IMR-90 (cell line): Measurements from ENCODE around the gene SOX4.

ENCODE experiments used
- BHLHE40 ChIP-seq: fragments of 150-350 bp; IDR thresholded peaks from 2 replicates; pipeline ENCODE4 v1.6.1; 2016; ENCODE audit warnings: mild to moderate bottlenecking, low read depth, low read length
- CEBPB ChIP-seq: IDR thresholded peaks from 2 replicates; pipeline ENCODE4 v1.6.1; 2012; ENCODE audit warnings: low read depth, low read length, improper control_type of control experiment
- CHD1 ChIP-seq: IDR thresholded peaks from 2 replicates; pipeline ENCODE4 v1.6.1; 2012; ENCODE audit warnings: low read depth, low read length, improper control_type of control experiment
- FOS ChIP-seq: fragments of 150-350 bp; IDR thresholded peaks from 2 replicates; pipeline ENCODE4 v1.6.1; 2016; ENCODE audit warnings: low read depth, low read length
- MAFK ChIP-seq: IDR thresholded peaks from 2 replicates; pipeline ENCODE4 v1.6.1; 2012; ENCODE audit warnings: low read depth, low read length, improper control_type of control experiment
- POLR2A ChIP-seq: IDR thresholded peaks from 2 replicates; pipeline ENCODE4 v1.6.1; 2012; ENCODE audit warnings: mild to moderate bottlenecking, low read depth, low read length
- RAD21 ChIP-seq: IDR thresholded peaks from 2 replicates; pipeline ENCODE4 v1.6.1; 2012; ENCODE audit warnings: low read length, improper control_type of control experiment
- RCOR1 ChIP-seq: IDR thresholded peaks from 2 replicates; pipeline ENCODE4 v1.6.1; 2012; ENCODE audit warnings: mild to moderate bottlenecking, low read length, improper control_type of control experiment; ENCODE audit not compliant: insufficient replicate concordance
- RFX5 ChIP-seq: IDR thresholded peaks from 2 replicates; pipeline ENCODE4 v1.8.0; 2012; ENCODE audit warnings: low read depth, mild to moderate bottlenecking, low read length, moderate library complexity
- SMC3 ChIP-seq: fragments of 150-350 bp; IDR thresholded peaks from 2 replicates; pipeline ENCODE4 v1.6.1; 2016; ENCODE audit warnings: low read depth, mild to moderate bottlenecking, antibody characterized with exemption, low read length, moderate library complexity
- USF2 ChIP-seq: fragments of 150-350 bp; IDR thresholded peaks from 2 replicates; pipeline ENCODE4 v1.6.1; 2017; ENCODE audit warnings: mild to moderate bottlenecking, antibody characterized with exemption, low read length, low read depth
- TF ChIP-seq, protein P1 (sequence below): conservative IDR thresholded peaks from 2 replicates; pipeline ENCODE4 v1.5.1; 2012; ENCODE audit warnings: mild to moderate bottlenecking, low read depth, low read length, improper control_type of control experiment
- TF ChIP-seq, protein P2 (sequence below): fragments of 150-350 bp; IDR thresholded peaks from 2 replicates; pipeline ENCODE4 v1.6.1; 2016; ENCODE audit warnings: low read depth, mild to moderate bottlenecking, low read length, moderate library complexity, borderline replicate concordance

DNA sequence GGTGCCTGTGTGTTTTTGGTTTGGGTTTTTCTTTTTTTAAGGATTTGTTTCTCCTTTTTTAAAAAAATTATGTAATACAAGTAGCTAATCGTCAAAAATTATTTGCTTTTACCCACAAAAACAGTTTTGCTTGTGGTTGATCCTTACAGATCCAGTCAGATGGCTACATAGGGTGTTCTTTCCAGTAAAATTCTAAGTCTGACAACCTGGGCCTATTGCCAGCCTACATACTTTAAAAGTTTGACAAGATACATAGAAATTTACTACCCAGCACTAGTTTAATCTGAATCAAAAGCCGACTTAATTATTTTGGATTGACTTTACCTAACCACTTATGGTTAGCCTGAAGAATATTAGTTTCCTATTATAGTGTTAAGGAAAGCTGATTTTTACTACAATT lies 2.1 kb upstream of the SOX4 start:
- TF ChIP-seq, protein P1, sequence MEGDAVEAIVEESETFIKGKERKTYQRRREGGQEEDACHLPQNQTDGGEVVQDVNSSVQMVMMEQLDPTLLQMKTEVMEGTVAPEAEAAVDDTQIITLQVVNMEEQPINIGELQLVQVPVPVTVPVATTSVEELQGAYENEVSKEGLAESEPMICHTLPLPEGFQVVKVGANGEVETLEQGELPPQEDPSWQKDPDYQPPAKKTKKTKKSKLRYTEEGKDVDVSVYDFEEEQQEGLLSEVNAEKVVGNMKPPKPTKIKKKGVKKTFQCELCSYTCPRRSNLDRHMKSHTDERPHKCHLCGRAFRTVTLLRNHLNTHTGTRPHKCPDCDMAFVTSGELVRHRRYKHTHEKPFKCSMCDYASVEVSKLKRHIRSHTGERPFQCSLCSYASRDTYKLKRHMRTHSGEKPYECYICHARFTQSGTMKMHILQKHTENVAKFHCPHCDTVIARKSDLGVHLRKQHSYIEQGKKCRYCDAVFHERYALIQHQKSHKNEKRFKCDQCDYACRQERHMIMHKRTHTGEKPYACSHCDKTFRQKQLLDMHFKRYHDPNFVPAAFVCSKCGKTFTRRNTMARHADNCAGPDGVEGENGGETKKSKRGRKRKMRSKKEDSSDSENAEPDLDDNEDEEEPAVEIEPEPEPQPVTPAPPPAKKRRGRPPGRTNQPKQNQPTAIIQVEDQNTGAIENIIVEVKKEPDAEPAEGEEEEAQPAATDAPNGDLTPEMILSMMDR = no peak
- TF ChIP-seq, protein P2, sequence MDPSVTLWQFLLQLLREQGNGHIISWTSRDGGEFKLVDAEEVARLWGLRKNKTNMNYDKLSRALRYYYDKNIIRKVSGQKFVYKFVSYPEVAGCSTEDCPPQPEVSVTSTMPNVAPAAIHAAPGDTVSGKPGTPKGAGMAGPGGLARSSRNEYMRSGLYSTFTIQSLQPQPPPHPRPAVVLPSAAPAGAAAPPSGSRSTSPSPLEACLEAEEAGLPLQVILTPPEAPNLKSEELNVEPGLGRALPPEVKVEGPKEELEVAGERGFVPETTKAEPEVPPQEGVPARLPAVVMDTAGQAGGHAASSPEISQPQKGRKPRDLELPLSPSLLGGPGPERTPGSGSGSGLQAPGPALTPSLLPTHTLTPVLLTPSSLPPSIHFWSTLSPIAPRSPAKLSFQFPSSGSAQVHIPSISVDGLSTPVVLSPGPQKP = no peak
- TF ChIP-seq POLR2A = no peak
- TF ChIP-seq RAD21 = no peak
- TF ChIP-seq FOS = no peak
- TF ChIP-seq USF2 = no peak
- TF ChIP-seq SMC3 = no peak
- no peak for TF ChIP-seq BHLHE40
- TF ChIP-seq CEBPB = no peak
- no peak for TF ChIP-seq CHD1
- TF ChIP-seq MAFK = no peak
- TF ChIP-seq RCOR1 = no peak
- no peak for TF ChIP-seq RFX5
